Calu3 (cell line): ENCODE measurements around the gene BIRC7. TPM values are rescaled to one million over a fixed set of nuclear protein-coding genes. Genes with fewer than 3 reads are reported as not detected.

Experiments
- BruUV-seq: library from RNA; stranded (reverse); fragments of 400-500 nt; replicated peaks from 2 replicates; lab custom pipeline; 2021; lab: Mats Ljungman, UMichigan
- CTCF ChIA-PET: fragments of 300-600 bp; sonication (Branson Sonifier 250); formaldehyde crosslinking; loops from one replicate; lab custom pipeline; 2022; ENCODE audit warnings: antibody characterized with exemption; lab: Charles Lee
- DNase-seq: peaks from one replicate; pipeline ENCODE4 v3.0.0; 2022
- H3K27ac Mint-ChIP-seq: one replicate; pipeline ENCODE4 v1.8.0; 2022; ENCODE audit warnings: mixed read lengths; ENCODE audit not compliant: unreplicated experiment
- H3K27me3 Mint-ChIP-seq: one replicate; pipeline ENCODE4 v1.8.0; 2022; ENCODE audit warnings: mixed read lengths; ENCODE audit not compliant: unreplicated experiment
- H3K36me3 Mint-ChIP-seq: one replicate; pipeline ENCODE4 v1.8.0; 2022; ENCODE audit warnings: mild to moderate bottlenecking, moderate library complexity, mixed read lengths; ENCODE audit not compliant: insufficient read depth, unreplicated experiment
- H3K4me1 Mint-ChIP-seq: one replicate; pipeline ENCODE4 v1.8.0; 2022; ENCODE audit warnings: mild to moderate bottlenecking, low read depth, mixed read lengths; ENCODE audit not compliant: unreplicated experiment
- H3K4me3 Mint-ChIP-seq: one replicate; pipeline ENCODE4 v1.8.0; 2022; ENCODE audit warnings: mild to moderate bottlenecking, low read depth, moderate library complexity, mixed read lengths; ENCODE audit not compliant: unreplicated experiment
- H3K9me3 Mint-ChIP-seq: one replicate; pipeline ENCODE4 v1.8.0; 2022; ENCODE audit warnings: low read depth, mixed read lengths; ENCODE audit not compliant: unreplicated experiment
- CTCF ChIP-seq: fragments of 200-600 bp; IDR thresholded peaks from one replicate; pipeline ENCODE4 v1.8.0; 2022; ENCODE audit warnings: antibody characterized with exemption; ENCODE audit not compliant: unreplicated experiment
- intact Hi-C: fragments of 100-400 bp; cut with micrococcal nuclease; formaldehyde crosslinking; loops from one replicate; pipeline ENCODE4 v1.10.0; 2022; ENCODE audit not compliant: unreplicated experiment
- total RNA-seq: library from RNA; stranded (reverse); gene quantifications from 2 replicates; pipeline ENCODE4 v1.2.3, GENCODE V29; 2022

BIRC7 gene
- total RNA-seq, 1 experiment from 2014 or later = 0.26 TPM

- H3K9me3 Mint-ChIP-seq = no peaks in the 10 kb centered on the region
- H3K27me3 Mint-ChIP-seq = peaks cover 17% of the 10 kb centered on the region
- no peak overlapping the region for H3K27ac Mint-ChIP-seq
- CTCF ChIA-PET = interaction anchor here (1.9 to 4.6 kb wide), 2 partner anchors 7 to 15 kb away, joined by 4 to 68 read pairs; partner anchors contain the start of gene BIRC7
- peaks cover 9% of the 10 kb centered on the region for H3K36me3 Mint-ChIP-seq
- intact Hi-C loops = no loop called here
- H3K4me3 Mint-ChIP-seq = no peak overlapping the region
- peaks cover 29% of the 10 kb centered on the region for H3K4me1 Mint-ChIP-seq
- peak; percentile 36 for DNase-seq
- BruUV-seq = no TSS peak
- TF ChIP-seq CTCF = no peak
These were observed 9.4 kb upstream of the BIRC7 start for GRCh38 chr20:63226042-63226943.

- no TSS peak for BruUV-seq
- Mint-ChIP-seq H3K36me3 (peaks cover 12% of the 10 kb centered on the region), H3K27me3 (peaks cover 7% of the 10 kb centered on the region), H3K27ac (no peak overlapping the region), H3K9me3 (no peaks in the 10 kb centered on the region), H3K4me3 (no peak overlapping the region), H3K4me1 (peaks cover 35% of the 10 kb centered on the region)
- intact Hi-C loops = no loop called here
- CTCF ChIA-PET = no interaction called here
- no peak for TF ChIP-seq CTCF
- DNase-seq = no peak
These were observed 8.4 kb upstream of the BIRC7 start for GRCh38 chr20:63227260-63227659.

GRCh38 chr20:63228806-63229205 lies 6.9 kb upstream of the BIRC7 start:
- Mint-ChIP-seq H3K27ac (no peak overlapping the region), H3K9me3 (no peaks in the 10 kb centered on the region), H3K4me3 (no peak overlapping the region), H3K4me1 (peaks cover 39% of the 10 kb centered on the region), H3K36me3 (peaks cover 17% of the 10 kb centered on the region), H3K27me3 (no peaks in the 10 kb centered on the region)
- intact Hi-C loops = no loop called here
- no peak for TF ChIP-seq CTCF
- BruUV-seq = no TSS peak
- no peak for DNase-seq
- CTCF ChIA-PET = no interaction called here

GRCh38 chr20:63230800-63231268 lies 4.9 kb upstream of the BIRC7 start:
- intact Hi-C loops = no loop called here
- BruUV-seq = no TSS peak
- Mint-ChIP-seq H3K4me3 (no peak overlapping the region), H3K4me1 (peaks cover 31% of the 10 kb centered on the region), H3K36me3 (peaks cover 11% of the 10 kb centered on the region), H3K9me3 (no peaks in the 10 kb centered on the region), H3K27me3 (no peaks in the 10 kb centered on the region), H3K27ac (no peak overlapping the region)
- CTCF ChIA-PET = no interaction called here
- TF ChIP-seq CTCF = no peak
- DNase-seq = no peak
